ENCODE results near the gene VPS26A.

Gene VPS26A

DNA sequence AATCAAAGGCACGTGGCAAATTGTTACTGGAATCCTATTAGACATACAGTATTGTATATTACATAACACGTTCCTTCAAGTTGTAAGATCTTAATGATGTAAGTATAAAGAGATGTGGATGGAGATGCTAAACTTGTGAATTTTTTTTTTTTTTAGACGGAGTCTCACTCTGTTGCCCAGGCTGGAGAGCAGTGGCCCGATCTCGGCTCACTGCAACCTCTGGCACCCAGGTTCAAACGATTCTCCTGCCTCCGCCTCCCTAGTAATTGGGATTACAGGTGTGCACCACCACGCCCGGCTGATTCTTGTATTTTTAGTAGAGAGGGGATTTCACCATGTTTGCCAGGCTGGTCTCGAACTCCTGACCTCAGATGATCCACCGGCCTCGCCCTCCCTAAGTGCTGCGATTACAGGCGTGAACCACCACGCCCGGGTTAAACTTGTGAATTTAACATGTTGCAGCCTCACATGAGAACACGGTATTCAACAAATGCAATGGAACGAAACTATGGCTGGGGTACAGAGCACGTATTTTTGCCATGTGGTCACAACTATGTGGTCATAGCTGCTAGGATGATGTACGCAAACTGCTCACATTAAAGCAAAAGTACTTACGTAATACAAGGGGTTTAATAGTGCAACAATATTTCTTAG, 55.2 kb downstream of the VPS26A start:
- no peak for DNase-seq

GRCh38 chr10:69179743-69180524, 56.0 kb downstream of the VPS26A start, which contains the start of gene SUPV3L1:
Gene SUPV3L1 (plus strand): TSS chr10:69180234. CDS start chr10:69180292, 58 bp downstream.
- peak; percentile 88 for DNase-seq

- peak; percentile 19 for DNase-seq
Measured at GRCh38 chr10:69180525-69181204, 56.7 kb downstream of the VPS26A start.

GRCh38 chr10:69181433-69181832, 57.5 kb downstream of the VPS26A start:
- no peak for DNase-seq

GRCh38 chr10:69182005-69182404, 58.0 kb downstream of the VPS26A start:
- DNase-seq, result no peak

GRCh38 chr10:69186524-69186923, 62.5 kb downstream of the VPS26A start:
- no peak for DNase-seq

DNA sequence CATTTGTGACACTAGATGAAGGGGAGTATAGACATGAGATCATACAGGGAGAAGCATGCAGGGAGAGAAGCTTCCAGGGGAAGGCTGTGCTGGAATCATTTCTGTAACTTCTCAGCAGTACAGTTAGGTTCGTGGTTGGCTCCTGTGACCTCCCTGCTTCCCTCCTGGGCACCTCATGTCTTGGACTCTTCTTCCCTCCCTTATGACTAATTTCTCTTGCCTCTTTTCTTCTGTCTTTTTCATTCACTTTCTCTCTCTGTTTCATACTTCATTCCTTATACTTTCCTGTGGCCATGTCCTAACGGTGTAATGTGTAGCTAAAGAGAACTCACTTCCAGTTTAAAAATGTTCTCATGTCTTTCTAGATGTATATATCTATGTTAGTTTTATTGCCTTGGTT, 77.1 kb downstream of the VPS26A start:
- DNase-seq, result no peak

GRCh38 chr10:69202332-69202731, 78.4 kb downstream of the VPS26A start:
- DNase-seq, result peak; percentile 16

- DNase-seq, result no peak
Measured at GRCh38 chr10:69208761-69209160, 84.8 kb downstream of the VPS26A start.

GRCh38 chr10:69209787-69210484, 86.0 kb downstream of the VPS26A start:
- DNase-seq, result no peak

DNA sequence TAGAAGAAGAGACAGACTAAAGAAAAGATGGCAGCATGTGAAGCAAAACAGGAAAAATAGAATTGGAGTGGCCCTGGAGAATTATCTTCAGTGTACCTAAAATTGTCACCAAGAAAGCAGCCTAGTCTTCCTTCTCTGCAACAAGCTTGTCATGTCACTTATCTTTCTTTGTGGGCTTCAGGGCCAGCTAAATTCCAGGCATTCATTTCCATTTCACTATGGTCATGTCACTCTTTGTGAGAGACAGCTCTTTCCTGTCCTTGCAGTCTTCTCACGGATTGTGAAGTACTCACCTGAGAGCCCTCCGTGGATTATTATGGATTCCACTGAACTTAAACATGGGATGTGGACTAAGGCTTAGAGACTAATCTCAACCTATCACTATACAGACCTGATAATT, 87.1 kb downstream of the VPS26A start:
- no peak for DNase-seq

GRCh38 chr10:69211524-69211923, 87.5 kb downstream of the VPS26A start:
- DNase-seq, result no peak

DNA sequence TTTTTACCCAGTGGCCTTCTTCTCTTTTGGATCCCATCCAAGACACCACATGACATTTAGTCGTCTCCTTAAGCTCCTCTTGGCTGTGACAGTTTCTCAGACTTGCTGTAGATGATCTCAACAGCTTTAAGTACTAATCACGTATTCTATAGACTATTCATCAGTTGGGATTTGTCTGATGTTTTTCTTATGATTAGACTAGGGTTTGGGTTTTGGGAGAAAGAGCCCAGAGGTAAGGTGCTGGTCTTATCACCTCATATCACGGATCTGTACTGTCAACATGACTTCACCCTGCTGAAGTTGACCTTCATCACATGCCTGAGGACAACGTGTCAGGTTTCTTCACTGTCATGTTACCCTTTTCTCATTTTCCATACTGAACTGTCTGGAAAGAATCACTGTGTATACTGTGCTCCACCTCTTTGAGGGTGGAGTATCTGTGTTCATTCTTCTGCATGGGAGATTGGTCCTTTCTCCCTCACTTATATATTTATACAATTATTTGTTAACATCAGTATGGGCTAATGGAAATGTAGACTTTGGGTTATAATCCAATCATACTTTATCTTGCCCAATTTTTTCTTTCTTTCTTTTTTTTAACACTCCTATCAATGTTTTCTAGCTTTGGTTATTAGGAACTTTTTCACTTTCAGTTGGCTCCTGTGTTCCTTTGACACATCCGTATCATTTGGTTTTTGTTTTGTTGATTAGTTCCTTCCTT, 89.8 kb downstream of the VPS26A start:
- DNase-seq, result no peak

GRCh38 chr10:69214666-69215131, 90.7 kb downstream of the VPS26A start:
- DNase-seq, result no peak

GRCh38 chr10:69215405-69216171, 91.6 kb downstream of the VPS26A start:
- DNase-seq, result peak; percentile 9

DNA sequence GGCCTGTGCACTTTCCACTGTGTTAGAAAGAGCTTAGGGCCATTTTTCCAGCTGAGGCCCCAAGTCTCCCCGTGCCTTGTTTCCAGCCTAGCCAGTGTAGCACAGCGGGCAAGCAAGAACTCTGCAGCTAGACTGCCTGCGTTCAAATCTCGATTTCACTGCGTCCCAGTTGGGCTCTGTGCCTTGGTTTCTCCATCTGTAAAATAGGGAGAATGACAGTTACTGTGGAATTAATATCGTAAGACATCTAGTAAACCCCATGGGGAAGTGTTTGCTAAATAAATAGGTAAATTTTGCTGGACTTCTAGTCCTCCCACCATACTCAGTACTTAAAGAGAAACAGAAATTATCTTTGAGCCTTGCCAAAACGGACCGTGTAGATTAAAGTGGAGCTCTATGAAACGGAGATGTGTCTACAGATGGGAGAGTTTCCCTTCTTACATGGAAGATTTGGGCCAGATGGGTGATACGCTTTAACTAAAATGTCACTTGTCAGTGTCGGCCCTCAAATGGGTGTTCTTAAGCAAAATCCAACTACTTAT, 92.7 kb downstream of the VPS26A start:
- no peak for DNase-seq

- DNase-seq, result no peak
Measured at GRCh38 chr10:69217119-69217754, 93.3 kb downstream of the VPS26A start.

DNA sequence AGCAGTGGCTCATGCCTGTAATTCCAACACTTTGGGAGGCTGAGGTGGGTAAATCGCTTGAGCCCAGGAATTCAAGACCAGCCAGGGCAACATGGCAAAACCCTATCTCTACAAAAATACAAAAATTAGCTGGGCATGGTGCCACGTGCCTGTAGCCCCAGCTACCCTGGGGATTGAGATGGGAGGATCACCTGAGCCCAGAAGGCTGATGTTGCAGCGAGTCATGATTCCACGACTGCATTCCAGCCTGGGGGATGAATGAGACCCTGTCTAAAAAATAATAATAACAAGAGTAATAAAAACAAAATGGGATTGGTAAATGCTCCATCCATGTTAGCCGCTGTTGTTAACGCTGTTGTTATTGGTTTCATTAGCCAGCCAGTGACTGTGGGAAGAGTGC, 94.9 kb downstream of the VPS26A start:
- DNase-seq, result no peak

DNA sequence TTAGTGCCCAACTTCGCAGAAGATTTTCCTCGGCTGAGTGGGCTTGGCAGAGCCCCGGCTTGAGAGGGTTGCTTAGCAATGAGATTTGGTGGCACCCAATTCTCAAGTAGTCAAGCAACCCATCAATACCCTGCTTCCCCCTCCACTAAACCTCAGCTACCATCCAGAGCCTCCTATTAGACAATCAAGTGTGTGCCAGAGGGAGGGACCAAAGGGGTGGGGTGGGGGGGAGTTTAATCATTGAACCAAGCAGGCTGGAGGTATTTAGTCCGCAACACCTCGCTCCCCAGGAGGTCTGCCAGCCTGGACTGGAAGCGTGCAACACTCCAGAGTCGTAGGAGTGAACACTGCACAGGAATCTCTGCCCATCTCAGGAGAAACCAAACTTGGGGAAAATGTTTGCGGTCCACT, 96.1 kb downstream of the VPS26A start, which contains the start of gene HKDC1:
HKDC1 (plus strand) TSS at position 292 of the 411 bp plus-strand sequence; CDS start at position 396, 104 bp downstream.
- DNase-seq, result no peak

- no peak for DNase-seq
Measured at GRCh38 chr10:69220507-69220906, 96.5 kb downstream of the VPS26A start.
